Stimulated activated CD8-positive, alpha-beta memory T cell treated with anti-CD3 and anti-CD28 coated beads, Interleukin-15, amount 100 ng/mL, for 24 hours (primary cell): ENCODE results near the gene MUCL1.

Experiments used
- DNase-seq: peaks from one replicate; pipeline ENCODE4 v3.0.0-alpha.2; 2020; ENCODE audit warnings: low read depth

Gene MUCL1

DNA sequence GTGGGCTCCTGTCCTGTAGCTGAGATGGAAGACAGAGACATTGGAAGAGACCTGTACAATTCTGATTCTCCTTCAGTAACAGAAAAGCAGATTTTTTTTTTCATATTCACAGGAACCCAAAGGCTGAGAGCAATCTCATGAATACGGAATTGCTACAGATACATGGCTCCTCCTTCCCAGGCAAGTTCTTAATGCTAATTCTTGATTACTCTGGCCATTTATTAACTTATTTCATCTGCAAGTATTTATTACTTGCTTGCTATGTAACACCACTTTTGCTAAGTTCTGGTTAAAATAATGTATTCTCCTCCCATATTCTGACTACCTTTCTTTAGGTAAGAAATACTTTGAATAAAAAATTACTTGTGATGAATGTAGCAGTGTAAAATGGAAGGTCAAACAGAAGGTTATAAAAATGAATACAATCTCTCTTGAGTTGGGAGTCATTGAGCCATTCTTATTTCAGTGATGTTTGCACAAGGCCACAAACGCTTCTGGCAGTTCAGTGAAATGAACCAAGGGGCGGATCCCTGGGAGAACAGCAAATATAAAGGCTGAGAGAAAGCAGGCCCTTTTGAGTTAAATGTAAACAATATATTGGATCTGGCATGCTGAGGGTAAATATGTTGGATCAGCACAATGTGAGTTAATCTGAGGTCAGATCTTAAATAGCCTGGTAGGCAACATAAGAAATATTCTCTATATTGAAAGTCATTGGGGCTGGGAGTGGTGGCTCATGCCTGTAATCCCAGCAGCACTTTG, 37.6 kb downstream of the MUCL1 start:
- DNase-seq: no peak
